ENCODE data around the gene CADM2.
A peak's percentile ranks its signal among the peaks of the same experiment; 100 is the strongest.
"Not testable (repeated sequence)": the region's sequence is repeated elsewhere in the genome, so short reads cannot be mapped to it uniquely, and the experiment has no call there.

The CADM2 gene

DNA sequence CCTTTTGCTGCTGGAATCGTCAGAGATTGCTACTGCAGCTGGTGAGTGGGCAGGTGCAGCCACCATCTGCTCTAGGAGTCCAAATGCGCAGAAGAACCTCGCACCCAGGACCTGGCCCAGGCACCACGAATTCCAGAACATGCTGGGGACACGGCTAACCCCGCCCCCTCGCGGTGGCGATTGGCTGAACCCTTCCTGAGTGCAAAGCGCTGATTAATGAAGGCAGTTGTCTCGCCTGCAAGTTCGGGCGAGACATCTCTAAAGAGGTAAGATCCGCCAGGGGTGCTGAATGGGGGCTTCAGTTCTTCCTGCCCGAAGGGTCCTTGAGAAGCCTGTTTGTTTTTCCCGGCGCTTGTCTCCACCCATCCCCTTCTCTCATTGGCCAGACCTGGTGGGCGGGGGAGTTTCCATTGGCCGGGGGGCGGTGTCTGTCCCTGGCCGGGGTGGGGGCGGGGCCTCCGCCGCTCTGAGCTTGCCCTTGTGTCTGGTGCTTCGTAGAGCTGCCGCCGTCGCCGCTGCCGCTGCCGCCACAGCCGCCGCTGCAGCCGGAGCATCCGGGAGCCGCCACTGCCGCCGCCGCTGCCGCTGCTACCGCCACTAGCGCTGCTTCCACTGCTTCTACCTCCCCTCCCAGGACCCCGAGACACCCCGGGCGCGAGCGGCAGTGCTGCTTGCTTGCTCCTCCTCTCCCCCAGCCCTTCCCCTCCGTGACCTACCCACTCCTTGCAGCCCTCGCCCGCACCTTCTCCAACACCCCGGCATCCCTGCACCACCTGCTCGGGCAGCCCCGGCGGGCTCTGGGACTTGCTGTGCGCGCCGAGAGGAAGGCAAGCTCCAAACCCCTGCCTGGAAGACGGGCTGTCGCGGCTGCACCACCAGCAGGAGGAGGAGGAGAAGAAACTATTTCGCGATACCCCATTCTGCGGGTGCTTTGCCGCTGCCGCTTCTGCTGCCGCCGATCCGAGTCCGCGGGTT lies at the start of gene CADM2:
Gene CADM2, plus strand, starts transcription at position 495 of the 975 bp plus-strand sequence.
- peak; percentile 11 to 65 for DNase-seq

DNA sequence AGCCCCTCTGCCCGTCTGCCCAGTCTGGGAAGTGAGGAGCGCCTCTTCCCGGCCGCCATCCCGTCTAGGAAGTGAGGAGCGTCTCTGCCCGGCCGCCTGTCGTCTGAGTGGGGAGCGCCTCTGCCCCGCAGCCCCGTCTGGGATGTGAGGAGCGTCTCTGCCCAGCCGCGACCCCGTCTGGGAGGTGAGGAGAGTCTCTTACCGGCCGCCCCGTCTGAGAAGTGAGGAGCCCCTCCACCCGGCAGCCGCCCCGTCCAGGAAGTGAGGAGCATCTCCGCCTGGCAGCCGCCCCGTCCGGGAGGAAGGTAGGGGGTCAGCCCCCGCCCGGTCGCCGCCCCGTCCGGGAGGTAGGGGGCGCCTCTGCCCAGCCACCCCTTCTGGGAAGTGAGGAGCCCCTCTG lies 40.2 kb upstream of the CADM2 start:
- DNase-seq = not testable (repeated sequence)

DNA sequence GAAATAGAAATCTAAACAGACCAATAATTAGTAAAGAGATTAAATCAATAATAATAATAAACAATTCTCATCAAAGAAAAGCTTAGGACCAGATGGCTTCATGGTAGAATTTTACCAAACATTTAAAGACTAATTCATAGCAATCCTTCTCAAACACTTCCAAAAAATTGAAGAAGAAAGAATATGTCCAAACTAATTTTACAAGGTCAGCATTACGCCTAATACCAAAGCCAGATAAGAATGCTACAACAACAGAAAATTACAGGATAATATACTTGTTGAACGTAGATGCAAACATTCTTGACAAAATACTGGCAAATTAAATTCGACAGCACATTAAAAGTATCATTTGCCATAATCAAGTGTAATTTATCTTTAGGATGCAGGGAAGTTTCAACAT lies 36.1 kb upstream of the CADM2 start:
- DNase-seq = no peak

DNA sequence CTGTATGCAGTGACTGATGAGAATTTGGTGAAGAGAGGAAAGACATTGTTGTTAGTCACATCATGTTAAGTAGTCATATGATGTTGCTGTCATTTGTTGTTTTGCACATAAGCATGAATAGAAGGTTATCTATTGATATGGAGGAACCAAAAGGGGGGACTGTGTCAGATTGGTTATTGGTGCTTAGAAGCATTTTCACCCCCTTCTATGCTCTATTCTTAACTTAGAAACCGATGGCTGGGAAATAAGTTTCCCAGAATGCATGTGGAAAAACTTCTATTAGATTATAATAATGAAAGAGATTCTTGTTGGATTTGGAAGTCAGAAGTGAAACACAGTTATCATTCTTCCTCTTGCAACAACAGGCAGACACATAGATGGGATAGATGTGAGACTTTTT lies 33.2 kb upstream of the CADM2 start:
- no peak for DNase-seq

DNA sequence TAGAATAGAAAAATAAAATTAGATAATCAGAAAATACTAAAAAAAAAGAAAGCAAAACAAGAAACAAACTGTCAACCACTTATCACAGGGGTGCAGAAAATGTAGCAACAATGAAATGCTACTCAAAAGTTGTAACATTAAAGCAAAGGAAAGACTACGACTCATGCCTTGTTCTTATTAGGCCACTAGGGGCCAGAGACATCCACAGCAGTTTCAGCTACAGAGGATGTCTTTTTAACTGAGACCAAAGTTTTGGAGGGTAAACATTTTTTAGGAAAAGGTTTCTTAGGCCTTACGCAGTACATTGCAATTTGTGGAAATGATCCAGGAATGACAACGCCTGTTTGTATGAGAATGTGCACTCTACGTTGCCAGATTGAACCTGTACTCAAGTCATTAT lies 15.4 kb upstream of the CADM2 start:
- DNase-seq = no peak

DNA sequence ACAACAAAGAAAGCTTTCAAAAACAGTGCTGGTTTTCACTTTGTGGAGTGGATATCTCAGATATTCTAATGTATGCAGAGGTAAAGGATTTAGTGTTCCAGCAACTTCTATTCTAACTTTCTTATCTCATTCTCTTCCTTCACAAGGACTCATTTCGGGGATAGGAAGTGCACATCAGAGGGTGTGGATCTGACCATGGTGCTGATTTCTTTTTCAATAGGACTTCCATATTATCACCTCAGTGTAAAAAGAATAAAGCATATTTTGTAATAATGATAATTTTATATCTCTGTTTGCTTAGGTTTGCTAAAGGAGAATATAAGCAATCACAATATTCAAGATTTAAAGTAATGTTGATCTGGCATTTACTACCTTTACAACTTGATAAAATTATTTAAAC lies 12.5 kb upstream of the CADM2 start:
- DNase-seq = no peak

DNA sequence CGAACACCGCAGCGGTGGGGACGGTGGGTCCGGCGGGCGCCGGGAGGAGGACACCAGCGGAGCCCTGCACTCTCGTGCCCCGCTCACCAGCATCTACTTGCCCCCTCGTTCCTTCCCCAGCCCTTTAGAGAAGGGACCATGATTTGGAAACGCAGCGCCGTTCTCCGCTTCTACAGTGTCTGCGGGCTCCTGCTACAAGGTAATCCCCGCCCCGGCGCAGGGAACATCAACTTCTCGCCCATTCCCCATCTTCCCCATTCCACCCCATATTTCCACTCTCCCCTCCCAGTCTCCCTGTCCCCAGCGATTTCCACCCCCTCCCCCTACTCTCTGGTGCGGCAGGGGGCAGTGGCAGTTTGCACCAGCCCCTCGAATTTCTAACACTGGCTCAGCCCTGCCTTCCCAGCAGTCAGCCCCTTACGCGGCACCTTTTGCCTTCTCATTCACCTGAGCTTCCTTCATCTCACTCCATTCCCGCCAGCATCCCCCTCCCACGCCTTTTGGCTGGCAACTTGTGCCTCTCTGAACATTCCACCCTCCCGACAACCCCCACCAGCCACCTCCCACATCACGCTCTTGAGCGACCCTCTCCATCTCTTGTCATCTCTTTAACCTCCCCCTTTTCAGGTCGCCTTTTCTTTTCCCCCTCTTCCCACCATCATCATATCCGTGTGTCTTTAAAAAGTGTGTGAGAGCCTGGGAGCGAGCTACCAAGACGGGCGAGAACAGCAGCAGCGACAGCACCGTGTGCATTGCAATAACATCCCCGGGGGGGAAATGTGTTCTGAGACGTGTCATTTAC lies 882 bp downstream of the CADM2 start:
- DNase-seq = no peak

DNA sequence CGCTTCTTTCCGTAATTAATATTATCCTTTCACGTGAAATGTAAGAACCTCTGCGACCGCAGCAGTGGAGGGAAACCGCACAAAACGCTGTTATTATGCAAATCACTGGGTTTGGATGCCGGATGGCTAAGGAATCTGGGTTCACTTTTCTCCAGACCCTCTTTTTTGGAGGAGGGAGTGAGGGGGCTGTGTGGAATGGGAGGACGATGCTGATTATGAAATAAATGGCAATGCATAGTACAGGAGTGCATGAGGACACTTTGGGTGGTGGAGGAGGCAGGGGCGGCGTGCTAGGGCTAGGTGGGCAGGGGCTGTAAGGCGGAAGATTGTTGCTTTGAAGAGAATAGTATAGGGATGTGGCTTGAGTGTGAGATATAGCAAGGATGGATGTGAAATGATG lies 1.8 kb downstream of the CADM2 start:
- no peak for DNase-seq

DNA sequence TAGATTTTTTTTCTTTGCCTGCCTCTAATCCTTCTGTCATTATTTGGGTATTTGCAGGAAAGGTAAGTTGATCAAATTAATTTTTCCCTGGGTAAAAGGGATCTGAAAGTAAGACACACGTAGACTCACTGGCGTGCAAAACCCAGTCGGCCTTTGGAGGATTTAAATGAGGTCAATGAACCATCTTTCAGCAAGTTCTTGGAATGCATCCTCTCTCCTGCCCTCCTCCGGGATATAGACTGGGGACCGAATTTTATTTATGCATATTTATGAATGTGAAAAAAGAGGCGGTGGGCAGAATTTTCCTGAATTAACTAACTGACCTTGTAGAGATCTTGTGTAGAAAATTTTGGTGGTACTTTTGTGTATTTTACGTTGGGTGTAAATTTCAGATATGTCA lies 2.2 kb downstream of the CADM2 start:
- no peak for DNase-seq

DNA sequence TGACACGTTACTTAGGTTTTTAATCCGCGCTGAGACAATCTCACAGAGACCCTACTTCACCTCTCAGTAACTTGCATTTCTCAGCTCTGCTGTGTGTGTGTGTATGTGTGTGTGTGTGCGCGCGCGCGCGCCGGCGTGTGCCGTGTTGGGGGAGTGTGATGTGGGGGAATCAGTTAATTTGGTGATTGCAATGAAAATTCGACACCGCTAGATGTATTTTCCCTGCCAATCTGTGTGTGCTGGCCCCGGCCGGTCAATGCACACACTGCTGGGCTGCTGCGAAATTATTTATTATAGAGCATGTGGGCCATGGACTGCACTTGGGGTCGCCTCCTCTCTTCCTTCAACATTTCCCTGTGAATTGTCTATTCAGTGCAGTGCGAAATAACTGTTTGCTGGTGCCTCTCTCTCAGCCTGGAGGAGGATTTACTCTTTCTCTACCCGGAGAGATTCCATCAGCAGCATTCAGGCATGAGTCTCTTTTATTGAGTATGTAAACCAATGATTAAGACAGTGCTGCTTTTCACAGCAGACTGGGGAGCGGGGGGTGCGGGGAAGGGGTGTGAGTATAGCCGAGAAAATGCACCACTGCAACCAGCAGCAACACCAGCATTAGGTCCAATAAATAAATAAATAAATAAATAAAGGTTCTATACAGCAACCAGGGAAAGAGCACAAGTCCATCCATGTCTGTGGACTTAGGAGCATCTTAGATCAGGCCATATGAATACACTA lies 2.9 kb downstream of the CADM2 start:
- DNase-seq = no peak

DNA sequence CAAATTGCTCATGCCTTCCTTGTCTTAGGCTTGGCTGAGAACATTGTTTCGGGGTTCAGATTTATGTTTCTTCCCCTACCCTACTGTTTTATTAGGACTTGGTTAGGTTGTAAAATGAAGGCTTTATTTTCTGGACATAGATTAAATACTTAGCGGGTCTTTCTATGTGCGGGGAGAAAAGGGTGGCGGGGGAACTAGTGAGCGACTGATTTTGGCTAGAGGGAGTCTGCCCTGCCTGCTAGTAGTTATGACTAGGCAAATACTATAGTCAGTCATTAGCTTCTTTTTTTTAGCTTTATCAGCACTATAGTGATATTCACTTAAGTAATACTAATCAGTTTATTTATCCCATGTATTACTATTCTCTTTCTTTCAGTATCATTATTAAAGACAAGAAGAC lies 3.6 kb downstream of the CADM2 start:
- no peak for DNase-seq

DNA sequence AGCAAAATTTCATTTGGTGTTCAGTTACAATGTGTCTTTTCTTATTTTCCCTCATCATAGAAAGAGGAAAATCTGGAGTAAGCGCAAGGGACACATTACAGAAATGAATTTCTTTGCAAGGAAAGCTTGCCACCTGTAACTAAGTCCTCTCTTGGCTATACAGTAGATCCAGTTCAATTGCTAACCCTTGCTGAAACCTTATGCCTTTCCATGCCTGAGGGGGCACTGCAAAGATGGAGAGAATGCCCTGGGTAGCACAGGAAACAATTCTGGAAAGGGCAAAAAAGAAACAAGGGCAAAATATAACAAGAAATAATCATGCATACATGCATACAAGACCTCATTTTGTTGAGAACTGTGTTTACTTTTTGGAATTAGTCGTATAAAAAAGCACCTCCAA lies 4.3 kb downstream of the CADM2 start:
- no peak for DNase-seq

DNA sequence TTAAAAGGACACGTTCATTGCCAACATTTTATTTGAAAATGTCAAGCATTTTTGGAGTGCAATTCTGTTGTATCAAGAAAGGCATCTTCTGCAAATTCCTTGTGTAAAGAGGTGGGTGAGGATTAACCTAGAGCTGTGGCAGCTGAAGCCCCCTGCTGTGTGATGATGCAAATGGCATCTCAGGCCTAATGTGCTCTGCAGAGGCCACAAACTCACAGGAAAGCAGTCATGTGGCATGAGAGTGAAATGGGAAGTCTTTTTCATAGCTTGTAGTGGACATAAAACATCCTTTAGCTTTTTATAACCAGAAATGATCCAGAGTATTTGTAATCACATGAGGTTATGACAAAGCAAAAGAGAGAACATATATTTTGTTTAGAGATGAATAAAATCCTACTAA lies 6.4 kb downstream of the CADM2 start:
- no peak for DNase-seq

DNA sequence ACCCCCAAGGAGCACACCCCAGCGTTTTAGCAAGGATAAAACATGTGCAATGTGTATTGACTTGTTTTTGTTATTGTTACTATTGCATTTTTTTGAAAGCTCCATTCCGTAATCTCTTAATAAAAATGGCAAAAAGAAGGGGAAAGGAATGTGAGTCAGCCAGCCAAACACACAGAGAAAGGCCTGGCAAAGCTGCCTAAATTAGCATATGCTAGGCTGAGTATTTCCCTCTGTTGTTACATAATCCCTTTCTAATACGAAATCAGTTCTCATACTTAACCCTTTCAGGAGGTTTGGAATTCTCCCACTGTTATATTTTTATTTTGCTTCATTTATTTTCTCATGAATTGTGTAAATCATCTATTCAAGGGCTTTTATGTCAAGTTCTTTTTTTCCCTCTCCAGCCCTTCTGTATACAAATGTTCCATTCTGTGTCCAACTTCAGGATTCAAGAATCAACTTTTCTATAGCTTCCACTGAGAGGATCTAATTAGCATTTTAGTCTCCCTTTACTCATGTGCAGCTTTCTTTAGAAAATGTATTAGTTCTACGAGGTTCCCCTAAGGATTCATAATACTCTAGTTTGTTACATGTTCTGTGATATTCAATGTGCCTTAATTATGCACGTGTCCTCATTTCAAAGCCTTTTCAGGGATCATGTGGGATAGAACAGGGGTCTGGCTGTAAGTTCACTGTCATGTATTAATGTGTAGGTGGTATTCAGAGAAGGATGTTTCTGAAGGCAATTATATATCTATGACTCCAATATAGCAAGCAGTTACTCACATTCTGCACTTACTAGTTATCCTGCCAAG lies 9.2 kb downstream of the CADM2 start:
- DNase-seq = no peak

DNA sequence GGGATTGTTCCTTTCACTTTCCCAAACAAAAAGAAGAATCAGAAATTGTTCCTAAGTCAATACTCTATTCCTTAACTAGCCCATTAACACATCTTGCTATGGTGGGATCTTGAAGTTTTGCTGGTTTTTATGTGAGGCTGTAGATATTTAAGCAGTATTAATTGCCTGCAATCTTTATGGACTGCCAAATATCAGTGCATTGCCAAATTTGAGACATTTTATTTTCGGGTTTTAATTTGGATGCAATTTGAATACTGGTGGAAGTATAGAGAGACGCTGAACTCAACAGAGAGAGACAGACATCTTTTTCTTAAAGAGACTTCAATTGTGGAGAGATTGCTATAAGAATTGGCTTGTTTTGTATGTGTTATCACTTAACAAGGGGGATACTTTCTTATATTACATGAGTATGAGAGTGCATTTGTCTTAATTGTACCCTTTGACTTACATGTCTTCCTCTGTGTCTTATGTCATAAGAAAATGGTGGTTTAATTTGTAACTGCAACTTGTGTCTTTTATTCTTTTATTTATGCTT lies 10.0 kb downstream of the CADM2 start:
- no peak for DNase-seq

DNA sequence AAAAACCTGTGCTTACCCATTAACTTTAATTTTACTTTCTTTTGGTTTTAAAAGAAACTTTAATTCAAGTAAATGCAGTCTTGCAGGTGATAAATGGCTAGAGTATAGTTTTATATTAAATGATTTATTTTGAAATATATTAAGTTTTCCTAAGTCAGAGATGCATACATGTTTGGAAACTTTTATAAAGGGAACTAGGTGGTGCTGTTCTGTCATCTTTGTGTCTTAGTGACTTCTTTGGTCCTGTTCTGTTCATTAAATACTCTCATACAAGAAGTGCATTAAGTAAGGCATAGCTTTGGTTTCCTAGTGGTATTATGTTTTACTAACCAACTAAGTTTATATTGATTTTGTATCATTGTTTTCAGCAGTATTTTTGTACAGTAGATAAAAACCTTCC lies 15.6 kb downstream of the CADM2 start:
- no peak for DNase-seq

DNA sequence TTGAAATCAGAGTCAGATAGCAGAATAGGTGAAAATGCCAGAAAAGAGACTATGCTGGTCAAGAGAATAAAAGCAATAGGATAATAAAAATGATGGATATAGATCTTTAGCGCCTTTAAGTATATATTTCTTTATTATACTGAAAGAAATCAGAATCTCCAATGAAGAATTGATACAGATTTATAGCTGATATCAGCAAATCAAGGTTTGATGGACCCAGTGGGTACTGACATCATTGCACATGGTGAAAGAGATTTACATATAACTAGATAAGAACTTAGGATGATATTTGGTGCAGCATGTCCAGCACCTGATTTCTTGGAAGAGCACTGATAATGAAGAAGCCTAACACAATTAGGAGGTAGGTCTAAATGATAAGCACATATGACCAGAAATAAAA lies 18.2 kb downstream of the CADM2 start:
- DNase-seq = no peak

DNA sequence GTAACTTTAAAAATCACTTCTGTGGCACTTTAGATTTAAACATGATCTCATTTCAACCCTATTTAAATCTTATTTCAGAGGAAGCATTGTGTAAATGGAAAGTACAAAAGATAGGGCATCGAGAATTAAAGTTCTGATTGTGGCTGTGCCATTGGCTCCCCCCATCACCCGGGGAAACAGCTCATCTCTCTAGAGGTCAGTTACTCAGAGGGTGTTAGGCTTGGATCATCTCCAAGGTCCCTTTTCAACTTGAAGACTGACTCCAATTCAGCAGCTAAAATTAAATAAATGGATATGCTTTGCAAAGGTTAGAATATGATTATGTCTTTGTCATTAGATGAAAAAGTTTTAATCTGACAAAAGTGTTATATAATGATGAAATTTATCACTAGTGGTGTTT lies 20.1 kb downstream of the CADM2 start:
- no peak for DNase-seq

DNA sequence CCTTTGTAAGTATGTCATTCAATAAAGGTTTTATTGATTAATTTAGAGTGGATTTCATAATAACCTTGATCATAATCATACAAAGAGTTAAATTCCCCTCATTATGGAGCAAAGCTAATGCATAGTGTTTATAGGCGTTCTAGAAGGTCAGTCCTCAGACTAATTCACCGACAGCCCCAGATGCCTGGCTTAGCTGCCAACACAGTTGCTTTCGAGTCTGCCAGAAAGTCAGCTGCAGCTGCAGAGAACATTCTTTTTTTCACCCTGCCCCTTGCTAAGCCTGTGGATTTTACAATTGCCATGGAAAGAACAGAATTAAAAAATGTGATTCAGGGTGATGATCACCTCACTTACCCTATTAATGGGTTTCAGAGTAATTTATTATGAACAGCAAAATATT lies 21.2 kb downstream of the CADM2 start:
- DNase-seq = no peak

DNA sequence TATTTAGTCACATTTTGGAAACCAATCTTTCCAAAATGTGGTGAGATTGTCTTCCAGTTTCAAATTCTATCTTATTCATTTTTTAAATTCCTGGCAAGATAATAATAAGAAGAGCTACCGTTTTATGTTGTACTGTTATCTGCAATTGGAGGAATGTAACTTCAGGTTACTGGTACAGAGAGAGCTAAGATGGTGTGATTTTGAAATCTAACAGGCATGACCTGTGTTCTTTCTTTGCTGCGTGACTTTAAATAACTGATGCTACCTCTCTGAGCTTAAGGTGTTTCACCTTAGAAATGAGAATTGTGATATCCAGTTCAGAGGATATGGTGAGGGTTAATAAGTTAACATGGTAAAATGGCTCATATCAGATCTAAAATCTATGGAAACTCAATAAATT lies 21.7 kb downstream of the CADM2 start:
- no peak for DNase-seq

DNA sequence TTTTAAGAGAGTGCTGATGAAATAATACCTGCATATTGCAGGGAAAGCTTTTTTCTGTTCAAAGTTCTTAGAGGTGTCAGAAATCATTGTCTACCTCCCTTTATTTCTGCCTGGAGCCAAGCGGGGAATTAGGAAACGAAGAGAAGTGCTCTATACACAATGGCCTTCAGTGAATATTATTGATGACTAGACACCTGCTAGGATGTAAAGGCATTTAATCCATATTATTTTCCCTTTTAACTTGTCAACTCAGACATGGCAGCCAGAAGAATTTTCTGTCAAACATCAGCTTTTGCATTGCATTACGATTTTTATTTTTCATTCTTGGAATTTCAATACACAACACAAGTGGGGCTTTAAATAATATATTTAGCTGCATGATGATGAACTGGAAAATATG lies 24.7 kb downstream of the CADM2 start:
- no peak for DNase-seq

DNA sequence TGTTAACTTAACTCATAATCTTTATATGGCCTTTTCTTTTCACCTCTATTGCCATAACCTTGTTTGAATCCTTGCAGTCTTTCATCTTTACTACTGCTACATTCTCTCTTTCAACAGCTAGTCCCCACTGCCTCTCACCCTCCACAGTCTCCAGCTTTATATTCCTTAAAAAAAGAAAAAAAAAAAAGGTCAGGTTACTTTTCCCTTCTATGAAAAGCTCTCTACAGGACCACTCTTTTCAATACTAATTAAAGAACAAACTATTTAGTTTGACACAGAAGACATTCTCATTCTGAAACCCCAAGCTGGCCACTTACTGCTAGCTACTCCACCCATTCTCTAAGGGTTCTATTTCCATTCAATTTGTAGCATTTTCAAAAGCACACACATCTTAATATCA lies 25.6 kb downstream of the CADM2 start:
- no peak for DNase-seq
